Inflammatory macrophage treated with lipopolysaccharide for 1 hour (primary cell): ENCODE measurements around the gene TEP1.
"Not testable (repeated sequence)": the region's sequence is repeated elsewhere in the genome, so short reads cannot be mapped to it uniquely, and the experiment has no call there.

Experiments
- DNase-seq, 2 donors: peaks; one replicate each; pipeline ENCODE4 v3.0.0-alpha.2; 2020 to 2022

TEP1 gene

GRCh38 chr14:20412876-20413743 lies at the start of gene TEP1:
Gene TEP1 (minus strand): TSS chr14:20413501. CDS start chr14:20408439, 5,062 bp downstream.
- peak; percentile 77 to 82 for DNase-seq

GRCh38 chr14:20461225-20462141 lies 48.2 kb upstream of the TEP1 start, which contains the start of gene PIP4P1:
Gene PIP4P1 (minus strand): TSS chr14:20461434. CDS start chr14:20461325, 109 bp downstream.
- DNase-seq, result peak; percentile 98 to 100

DNA sequence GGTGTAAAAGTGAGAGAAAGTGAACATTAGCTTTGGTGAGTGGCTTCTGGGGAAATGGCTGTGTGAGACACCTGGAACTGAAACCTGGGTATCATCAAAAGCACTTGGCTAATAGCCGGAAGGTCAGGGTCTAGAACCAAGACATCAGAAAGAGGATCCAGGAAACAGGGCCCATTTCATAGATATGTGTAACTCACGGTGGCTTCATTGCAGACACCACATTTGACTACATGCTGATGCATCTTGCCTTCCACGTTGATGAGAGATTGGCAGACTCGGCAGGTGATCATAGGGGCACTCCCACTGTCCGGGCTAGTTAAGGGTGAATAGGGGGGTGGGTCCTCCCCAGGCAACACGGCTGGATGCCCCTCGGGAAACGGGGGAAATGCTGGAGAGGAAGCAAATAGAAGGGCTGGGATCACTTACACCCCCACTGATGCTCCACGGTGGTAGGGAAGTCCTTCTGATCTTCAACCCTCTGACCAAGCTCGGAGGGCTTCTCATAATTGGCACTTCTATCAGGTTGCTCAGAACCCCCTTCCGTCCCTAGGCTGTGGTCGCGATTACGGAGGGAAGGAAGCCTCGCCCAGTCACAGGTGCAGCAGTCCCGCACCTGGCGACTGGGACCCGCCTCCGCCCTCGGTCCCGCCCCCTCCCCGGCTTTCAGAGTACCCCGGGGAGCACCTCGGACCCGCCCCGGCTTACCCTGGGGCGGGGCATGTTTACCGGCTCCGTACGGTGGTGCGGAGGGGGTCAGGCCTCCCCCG lies 47.3 kb upstream of the TEP1 start:
- no peak for DNase-seq

DNA sequence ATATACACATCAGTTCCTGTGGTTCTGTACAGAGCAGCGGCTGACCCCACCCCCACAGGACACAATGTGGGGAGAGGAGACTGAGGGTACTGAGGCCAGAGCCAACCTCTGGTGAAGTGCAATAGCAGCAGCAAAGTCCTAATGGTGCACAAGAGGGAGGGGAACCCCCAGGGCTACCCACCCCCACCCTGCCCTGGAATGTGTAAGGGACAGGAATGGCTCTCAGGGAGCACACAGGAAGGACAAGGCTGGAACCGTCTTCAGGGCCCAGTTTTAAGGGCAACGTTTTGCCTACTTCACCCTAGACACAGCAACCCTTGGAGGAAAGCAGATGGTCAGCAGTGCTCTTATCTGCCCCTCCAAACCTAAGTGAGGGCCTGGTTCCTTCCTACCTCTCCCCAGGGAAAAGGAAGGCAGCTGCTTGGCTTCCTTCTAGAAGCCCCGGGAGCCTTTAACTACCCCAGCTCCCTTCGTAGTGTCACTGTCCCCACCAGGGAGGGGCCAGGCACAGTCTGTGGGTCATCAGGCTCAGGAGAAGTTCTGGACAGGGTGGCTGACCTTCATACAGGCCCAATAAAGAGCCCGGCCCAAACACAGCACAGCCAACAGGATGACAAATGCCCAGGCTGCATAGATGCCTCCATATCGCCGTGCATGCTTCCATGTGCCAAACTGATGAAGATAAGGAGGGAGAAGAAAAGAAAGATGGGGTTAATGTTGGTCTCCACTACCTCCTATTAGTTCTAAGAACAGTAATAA lies 44.9 kb upstream of the TEP1 start:
- no peak for DNase-seq

DNA sequence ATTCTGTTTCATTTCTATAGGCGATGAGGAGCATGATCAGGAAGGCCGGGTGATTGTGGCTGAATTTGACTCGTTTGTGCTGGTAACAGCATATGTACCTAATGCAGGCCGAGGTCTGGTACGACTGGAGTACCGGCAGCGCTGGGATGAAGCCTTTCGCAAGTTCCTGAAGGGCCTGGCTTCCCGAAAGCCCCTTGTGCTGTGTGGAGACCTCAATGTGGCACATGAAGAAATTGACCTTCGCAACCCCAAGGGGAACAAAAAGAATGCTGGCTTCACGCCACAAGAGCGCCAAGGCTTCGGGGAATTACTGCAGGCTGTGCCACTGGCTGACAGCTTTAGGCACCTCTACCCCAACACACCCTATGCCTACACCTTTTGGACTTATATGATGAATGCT lies 43.7 kb upstream of the TEP1 start:
- peak in 1 of 2 donors; percentile 39 for DNase-seq

- DNase-seq, result peak; percentile 41 to 69
Observed at GRCh38 chr14:20455355-20456300, 42.3 kb upstream of the TEP1 start.

DNA sequence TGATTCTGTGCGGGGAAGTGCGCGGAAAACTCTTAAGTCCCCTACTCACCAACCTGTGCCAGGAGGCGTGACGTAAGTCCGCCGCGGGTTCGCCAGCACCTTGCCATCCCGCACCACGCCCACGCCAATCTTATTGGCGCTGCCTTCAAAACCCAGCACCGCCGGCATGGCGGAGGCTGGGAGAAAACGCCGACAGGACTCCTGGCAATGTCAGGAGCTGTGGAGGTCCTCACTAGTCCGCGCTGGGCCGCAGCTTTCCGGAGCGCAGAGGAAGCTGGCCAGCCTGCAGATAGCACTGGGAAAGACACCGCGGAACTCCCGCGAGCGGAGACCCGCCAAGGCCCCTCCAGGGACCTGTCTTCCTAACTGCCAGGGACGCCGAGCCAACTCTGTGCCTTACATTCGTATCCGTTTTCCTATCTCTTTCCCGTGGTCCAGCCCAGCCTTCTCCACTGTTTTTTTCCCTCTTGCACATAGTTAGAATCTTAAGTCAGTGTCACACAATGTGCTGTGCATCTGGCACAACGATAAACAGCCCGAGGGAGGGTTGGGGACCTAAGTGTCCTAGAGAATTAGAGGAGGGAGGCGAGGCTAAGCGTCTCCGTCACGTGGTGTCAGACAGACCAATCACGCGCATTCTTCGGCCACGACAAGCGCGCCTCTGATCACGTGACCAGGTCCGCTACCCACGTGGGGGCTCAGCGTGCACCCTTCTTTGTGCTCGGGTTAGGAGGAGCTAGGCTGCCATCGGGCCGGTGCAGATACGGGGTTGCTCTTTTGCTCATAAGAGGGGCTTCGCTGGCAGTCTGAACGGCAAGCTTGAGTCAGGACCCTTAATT lies 41.4 kb upstream of the TEP1 start, which contains the start of the genes APEX1 and OSGEP:
APEX1 (plus strand) TSS at position 711 of the 839 bp plus-strand sequence. CDS start 420 bp downstream, outside the sequence.
OSGEP (minus strand) TSS at position 297 of the 839 bp plus-strand sequence; CDS start at position 168, 129 bp downstream.
- DNase-seq, result peak; percentile 99

GRCh38 chr14:20452831-20453230 lies 39.5 kb upstream of the TEP1 start:
- not testable (repeated sequence) for DNase-seq

DNA sequence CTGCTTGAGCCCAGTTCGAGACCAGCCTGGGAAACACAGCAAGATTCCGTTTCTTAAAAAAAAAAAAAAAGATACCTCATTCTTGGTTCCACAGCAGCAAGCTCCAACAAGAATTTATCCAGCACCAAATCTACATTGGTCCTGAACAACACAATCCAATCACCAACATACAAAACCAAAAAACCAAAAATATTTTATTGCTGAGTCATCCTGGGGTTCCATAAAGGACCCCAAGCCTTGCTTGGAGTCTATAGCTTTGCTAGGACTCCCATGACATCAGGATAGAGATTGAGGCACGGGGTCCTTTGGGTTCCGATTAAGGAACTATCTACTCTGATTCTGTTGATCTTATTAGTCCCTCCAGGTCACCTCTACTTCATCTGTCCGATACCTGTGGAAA lies 33.6 kb upstream of the TEP1 start:
- DNase-seq, result no peak

GRCh38 chr14:20443650-20444049 lies 30.3 kb upstream of the TEP1 start:
- DNase-seq, result not testable (repeated sequence)

GRCh38 chr14:20441461-20441860 lies 28.2 kb upstream of the TEP1 start:
- no peak for DNase-seq

- DNase-seq, result no peak
Observed at GRCh38 chr14:20440882-20441281, 27.6 kb upstream of the TEP1 start.

GRCh38 chr14:20440465-20440864 lies 27.2 kb upstream of the TEP1 start:
- DNase-seq, result no peak

- no peak for DNase-seq
Observed at GRCh38 chr14:20438664-20439063, 25.4 kb upstream of the TEP1 start.

GRCh38 chr14:20436363-20436755 lies 23.1 kb upstream of the TEP1 start:
- DNase-seq, result no peak

- DNase-seq, result no peak
Observed at GRCh38 chr14:20435582-20436362, 22.5 kb upstream of the TEP1 start, which contains the start of gene KLHL33. Gene KLHL33 (minus strand): TSS chr14:20436166. CDS start chr14:20435811, 355 bp downstream.

DNA sequence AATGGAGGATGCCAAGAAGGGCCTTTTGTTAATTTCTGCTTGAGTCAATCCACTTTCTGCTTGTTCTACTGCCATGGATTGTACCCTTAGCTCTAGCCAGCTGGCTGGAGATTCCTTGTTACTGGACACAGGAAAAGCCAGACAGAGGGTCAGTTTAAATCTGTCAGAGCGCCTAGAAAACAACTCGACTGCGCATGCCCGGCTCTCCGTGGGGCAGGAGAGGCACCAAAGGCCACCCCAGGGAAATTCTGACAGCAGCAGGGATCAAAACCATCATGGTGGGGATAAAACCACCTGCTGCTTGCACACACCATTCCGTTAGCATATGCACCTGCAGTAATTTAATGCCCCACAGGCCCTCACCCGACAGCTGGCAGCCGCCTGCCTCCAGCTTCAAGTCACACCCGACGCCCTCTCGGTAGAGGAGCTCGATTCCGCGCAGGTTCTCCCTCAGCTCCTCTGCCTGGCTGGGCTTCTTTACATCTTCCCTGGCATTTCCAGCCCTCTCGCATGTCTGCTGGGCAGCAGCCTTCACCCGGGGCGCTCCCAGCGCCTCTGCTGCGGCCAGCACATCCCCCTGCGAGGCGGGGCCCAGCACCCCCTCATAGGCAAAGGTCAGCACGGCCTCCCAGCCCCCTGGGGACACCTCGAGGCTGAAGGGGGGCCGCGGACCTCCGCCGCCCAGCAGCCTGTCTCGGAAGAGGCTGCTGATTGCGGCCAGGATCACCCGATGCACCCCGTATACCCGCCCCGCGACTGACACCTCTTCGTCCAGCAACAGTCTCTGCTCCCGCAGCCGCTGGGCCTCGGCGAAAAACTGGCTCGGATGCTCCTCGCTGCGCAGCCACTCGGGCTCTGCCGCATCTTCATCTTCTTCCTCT lies 21.6 kb upstream of the TEP1 start:
- no peak for DNase-seq
